ENCODE data around the gene ALG9.

The ALG9 gene, protein sequence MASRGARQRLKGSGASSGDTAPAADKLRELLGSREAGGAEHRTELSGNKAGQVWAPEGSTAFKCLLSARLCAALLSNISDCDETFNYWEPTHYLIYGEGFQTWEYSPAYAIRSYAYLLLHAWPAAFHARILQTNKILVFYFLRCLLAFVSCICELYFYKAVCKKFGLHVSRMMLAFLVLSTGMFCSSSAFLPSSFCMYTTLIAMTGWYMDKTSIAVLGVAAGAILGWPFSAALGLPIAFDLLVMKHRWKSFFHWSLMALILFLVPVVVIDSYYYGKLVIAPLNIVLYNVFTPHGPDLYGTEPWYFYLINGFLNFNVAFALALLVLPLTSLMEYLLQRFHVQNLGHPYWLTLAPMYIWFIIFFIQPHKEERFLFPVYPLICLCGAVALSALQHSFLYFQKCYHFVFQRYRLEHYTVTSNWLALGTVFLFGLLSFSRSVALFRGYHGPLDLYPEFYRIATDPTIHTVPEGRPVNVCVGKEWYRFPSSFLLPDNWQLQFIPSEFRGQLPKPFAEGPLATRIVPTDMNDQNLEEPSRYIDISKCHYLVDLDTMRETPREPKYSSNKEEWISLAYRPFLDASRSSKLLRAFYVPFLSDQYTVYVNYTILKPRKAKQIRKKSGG

DNA sequence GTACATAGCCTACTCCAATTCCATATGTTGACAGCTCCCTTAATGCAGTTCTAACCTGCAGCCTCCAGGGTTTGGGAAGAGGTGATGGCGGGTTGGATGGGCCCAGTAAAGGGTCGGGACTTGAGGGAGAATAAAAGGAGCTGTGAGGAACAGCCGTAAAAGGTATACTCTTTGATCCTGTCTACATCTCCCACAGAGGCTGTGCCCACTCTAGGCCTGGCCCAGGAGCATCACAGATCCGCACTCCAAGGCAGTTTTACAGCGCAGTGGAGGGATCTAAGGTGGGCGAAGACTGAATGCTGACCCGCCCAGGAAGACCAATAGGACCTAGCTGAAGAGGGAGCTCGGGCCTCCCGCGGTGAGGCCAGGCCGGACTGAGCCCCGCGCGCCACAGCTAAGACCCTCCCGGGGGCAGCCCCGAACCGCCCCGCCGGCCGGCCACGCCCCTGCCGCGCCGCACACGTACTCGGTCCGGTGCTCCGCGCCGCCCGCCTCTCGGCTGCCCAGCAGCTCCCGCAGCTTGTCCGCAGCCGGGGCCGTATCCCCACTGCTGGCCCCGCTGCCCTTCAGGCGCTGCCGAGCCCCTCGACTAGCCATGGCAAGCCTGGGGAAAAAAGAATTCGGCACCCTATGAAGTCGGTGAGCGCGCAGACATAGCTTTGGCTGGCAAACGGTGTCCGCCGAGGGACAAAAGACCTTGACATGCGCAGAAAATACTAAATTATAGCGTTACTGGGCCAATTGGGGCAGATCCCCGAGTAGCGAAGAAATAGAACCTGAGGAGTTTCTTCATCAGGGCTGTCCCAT, at the start of gene ALG9:
ALG9 (minus strand) TSS at position 696 of the 807 bp plus-strand sequence; CDS start at position 597, 99 bp downstream.
- peak in 57 of 58 donors; percentile 22 to 89 (median 70) for DNase-seq

DNA sequence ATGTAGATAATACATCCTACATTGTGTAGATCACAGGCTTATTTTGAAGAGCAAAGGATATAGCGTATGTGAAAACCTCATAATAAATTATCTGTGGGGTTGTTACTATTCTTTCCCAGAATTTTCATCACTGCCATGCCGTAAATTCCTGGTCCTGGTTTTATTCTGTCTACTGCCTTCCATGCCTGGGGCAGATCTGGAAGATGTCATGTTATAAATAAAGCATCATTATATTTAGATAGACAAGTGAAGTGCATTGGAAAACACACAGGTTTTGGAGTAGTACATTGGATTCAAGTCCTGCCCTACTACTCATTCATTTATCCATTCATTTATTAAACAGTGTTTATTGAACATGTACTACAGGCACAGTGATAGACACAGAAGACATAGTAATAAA, 49.5 kb upstream of the ALG9 start:
- DNase-seq, result no peak

DNA sequence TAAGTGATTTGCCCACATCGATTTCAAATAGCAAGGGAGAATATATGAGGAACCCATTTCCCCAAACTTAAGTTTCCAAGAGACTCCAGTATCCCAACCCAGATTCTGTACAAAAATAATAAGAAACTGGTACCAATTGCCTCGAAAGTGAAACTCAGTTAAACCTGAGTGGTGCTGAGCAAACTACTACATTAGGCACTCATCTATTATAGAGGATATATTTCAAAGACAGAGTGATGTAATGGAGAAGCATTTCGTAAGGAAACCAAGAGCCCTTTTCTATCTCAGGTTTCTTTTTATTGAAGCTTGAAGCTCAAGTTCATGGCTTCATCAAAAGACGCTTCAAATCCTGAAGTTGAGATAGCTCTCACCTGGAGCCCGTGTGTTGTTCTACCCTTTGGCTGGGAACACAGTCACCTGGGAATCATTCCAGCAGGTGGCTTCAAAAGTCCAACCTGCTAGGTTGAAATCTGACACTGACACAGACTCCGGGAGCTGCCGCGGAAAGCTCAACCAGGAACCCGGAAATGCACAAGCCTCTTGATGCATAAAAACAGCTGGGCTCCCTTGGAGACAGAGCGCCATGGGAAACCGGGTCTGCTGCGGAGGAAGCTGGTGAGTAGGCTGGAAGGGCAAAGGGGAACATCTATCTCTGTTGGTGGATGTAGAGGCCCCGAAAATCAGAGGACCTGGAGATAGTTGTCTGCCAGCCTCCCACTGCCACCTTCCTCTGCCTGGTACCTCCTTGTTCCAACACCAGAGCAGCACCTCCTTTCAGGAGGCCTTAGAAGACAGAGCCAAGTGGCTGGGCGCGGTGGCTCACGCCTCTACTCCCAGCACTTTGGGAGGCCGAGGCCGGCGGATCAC, 47.2 kb upstream of the ALG9 start, which contains the start of gene C11orf52:
C11orf52 (plus strand) TSS at position 524 of the 867 bp plus-strand sequence; CDS start at position 584, 60 bp downstream.
- no peak for DNase-seq

DNA sequence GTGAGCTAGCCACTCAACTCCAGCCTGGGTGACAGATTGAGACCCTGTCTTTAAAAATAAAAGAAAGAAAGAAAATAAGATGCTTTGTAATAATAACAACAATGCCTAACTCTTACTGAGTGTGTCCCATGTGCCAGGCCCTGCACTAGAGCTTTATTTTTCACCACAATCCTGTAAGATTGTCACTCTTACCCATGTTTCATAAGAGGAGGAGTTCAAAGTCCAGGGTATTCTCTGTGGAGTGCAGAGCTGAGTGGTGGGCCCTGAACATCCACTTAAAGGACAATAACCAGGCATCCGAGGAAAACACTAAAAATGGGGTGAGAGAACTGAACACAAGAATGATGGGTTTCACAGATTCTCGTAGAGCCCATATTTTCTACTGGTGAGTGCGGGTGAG, 46.4 kb upstream of the ALG9 start:
- no peak for DNase-seq

DNA sequence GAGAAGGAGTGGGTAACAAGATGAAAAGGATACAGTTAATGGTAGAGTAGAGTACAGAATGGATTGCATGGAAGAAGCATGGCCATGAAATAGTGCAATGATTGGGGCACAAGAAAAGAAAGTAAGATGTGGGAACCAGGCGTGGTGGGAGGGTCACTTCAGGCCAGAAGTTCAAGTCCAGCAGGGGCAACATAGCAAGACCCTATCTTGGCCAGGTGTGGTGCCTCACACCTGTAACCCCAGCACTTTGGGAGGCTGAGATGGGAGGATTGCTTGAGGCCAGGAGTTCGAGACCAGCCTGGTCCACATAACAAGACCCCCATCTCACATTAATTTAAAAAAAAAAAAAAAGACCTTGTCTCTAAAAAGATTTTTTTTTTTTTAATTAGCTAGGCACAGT, 45.9 kb upstream of the ALG9 start:
- DNase-seq, result no peak

DNA sequence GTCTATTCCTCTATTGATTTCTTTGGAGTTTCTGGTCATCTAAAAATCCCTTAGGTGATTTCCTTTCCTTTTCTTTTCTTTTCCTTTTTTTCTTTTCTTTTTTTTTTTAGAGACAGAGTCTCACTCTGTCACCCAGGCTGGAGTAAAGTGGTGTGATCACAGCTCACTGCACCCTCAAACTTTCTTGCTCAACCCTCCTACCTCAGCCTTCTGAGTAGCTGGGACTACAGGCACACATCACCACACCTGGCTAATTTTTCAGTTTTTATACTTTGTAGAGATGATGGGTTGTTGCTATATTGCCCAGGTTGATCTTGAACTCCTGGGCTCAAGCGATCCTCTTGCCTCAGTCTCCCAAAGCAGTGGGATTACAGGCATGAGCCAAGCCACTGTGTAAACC, 45.4 kb upstream of the ALG9 start:
- DNase-seq, result no peak

DNA sequence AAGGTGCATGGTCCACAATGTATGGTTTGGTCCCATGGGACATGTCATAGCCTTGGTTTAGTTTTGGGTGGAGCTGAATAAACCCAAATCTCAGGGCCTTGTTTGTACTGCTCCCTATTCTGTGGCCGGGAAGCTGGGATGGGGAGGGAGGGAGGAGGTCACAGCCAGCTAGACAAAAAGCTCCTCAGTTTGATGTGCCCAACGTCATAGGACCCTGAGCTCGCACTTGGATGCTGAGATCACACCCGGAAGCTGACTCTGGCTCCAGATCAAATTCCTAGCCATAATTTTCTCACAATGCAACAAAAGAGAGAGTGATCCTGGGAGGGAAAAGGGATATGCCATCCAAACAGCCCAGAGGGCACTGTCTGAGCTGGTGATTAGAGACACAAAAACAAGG, 42.6 kb upstream of the ALG9 start:
- peak in 45 of 58 donors; percentile 17 to 89 (median 62) for DNase-seq

DNA sequence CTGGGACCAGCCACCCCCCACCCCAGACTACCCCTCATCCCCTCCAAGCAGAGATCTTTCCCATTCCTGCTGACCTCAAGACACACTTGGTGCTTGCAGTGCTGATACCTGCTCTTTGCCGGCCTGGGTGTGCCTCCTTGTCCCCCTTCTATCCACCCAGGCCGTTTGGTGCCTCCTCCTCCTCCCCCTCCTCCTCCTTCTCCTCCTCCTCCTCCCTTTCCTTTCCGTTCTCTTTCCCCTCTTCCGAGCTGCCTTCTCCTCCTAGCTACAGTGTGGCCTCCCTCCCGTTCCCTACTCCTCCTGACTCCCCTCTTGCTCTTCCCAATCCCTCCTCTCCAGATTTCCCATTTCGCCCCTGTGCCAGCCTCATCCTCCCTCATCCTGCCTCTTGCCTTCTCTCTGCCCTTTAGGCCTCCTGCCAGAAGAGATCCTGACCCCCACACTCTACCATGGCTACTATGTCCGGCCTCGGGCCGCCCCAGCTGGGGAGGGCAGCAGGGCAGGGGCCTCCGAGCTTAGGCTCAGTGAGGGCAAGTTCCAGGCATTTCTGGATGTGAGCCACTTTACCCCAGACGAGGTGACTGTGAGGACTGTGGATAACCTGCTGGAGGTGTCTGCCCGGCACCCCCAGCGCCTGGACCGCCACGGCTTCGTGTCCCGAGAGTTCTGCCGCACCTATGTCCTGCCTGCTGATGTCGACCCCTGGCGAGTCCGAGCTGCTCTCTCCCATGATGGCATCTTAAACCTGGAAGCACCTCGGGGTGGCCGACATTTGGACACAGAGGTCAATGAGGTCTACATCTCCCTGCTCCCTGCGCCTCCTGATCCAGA, 41.9 kb upstream of the ALG9 start:
- peak in 11 of 58 donors; percentile 10 to 68 (median 48) for DNase-seq

DNA sequence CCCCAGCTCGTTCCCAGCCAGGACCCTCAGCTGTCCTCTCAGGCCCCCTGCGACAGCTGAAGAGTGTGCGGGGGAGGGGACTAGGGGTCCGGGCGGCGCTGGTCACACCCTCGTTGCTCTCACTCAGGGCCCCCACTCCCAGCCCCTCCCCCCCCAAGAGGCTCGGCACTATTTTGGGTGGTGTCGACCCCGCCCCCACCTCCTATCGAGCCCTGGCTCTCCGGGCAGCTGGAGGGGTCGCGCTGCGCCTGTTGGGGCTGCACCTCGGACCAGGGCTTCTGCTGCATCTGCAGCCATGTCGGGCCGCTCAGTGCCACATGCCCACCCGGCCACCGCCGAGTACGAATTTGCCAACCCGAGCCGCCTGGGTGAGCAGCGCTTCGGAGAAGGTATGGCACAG, 41.2 kb upstream of the ALG9 start, which contains the start of gene HSPB2:
HSPB2 (plus strand) TSS at position 200 of the 400 bp plus-strand sequence; CDS start at position 296, 96 bp downstream.
- DNase-seq, result peak in 11 of 58 donors; percentile 30 to 68 (median 56)

DNA sequence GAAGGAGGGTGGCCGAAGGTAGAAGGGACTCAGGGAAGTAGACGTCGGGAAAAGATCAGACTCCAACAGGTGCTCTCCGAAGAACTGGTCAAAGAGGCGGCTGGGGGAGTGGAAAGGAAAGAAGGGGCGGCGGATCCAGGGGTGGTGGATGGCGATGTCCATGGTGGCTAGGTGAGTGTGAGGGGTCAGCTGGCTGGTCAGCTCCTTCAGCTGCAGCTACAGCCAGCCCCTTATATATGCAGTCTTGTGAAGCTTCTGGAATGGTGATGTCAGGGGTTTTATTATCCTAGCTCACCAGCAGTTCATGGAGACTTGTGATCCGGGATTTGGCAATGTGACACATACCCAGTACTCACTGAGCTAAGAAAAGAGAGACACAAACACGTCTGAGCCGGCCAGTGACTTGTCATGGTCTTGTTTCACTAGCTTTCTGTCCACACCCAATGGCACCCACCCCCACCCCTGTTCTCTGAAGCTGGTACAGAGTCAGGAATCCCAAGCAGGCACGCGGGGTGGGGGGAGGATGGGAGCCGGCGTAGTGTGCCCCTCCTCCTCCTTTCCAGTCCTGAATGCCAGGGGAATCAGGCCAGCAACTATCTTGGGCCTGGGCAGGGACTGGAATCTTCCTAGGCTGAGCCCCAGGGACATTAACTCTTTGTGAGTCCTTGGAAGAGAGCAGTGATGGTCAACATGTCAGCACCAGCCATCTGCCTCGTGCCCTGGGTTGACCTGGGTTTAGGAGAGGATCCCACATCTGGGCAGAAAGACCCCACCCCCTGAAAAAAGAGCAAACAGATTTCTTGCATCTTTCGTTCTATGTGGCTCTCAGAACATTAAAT, 40.4 kb upstream of the ALG9 start, which contains the start of gene CRYAB:
CRYAB (minus strand) TSS at position 208 of the 839 bp plus-strand sequence; CDS start at position 162, 46 bp downstream.
- DNase-seq, result peak; percentile 31 to 99 (median 88)

DNA sequence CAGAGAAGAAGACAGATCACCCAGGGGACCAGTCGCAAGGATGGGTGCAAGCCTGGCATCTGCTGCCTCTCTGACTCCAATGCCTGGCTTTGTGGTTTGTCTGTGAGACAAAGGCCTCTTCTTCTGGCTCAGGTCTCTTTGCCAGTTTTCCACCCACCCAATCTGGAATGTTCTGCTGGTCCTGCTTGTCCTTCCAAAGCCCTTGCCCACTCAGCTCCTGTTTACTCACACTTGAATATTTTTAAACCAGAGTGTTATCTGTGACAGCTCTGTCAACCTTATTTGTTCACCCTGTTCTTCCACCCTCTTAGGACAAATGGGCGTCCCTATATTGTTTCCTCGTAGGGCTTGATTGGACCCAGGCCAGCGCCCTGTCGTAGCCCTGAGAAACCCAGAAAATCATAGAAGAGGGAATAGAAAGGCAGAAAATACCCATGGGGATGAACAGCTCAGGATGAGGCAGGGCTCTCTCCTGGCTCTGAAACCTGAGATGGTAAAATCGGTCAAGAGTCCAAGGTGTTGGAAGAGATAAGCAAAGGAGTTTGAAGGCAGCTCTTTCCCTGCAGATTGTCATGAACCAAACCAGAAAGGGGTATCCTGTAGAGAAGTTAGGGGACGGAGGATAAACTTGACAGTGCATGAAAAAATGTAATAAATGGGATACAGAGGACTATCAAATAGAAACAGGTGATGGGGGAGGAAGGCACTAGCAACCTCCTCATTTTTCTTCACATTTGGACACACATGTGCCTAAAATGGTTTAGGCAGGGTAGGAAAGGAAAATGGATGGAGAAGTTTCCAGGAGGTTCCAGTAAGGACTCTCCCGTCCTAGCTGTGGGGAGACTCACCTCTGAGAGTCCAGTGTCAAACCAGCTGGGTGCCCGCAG, 39.5 kb upstream of the ALG9 start:
- peak in 53 of 58 donors; percentile 22 to 93 (median 69) for DNase-seq

DNA sequence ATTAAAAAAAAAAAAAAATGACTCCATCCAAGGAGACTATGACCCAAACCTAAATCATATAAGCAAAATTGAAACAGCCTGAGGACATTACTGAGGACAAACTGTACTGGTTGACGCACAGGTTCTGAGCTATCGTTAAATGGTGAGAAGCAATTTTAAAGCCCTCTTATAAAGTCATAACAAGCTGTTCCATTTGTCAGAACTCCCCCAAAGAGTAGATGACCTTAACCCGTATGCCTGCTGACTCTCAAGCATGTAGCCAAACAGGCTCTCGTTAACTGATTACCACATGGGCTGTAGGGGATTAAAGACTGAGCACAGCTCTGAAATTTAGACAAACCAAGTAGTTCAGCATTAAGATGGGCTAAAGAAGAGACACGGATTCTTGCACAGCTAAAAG, 38.0 kb upstream of the ALG9 start:
- DNase-seq, result no peak

DNA sequence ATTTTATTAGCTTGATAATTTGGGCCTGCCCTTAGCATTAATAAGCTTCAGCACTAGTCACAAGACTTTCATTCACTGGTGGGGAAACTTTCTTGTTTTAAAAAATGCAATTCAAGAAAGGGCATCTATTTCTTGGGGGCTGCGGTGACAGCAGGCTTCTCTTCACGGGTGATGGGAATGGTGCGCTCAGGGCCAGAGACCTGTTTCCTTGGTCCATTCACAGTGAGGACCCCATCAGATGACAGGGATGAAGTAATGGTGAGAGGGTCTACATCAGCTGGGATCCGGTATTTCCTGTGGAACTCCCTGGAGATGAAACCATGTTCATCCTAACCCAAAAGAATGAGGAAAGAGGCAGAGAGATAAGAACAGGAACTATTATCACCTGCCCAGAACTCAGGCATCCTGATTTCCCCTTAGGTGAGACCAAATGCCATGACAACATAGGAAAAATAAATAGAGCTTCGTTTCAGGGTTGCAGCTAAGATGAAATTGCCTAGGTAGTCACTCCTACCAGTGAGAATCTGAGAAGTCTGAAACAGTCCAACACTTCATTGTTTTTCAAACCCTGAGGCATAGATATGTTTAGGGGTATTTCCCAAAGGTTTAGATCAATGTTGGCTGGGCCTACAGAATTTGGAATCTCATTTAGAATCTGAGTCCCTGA, 37.4 kb upstream of the ALG9 start:
- peak in 2 of 58 donors; percentile 34 for DNase-seq

DNA sequence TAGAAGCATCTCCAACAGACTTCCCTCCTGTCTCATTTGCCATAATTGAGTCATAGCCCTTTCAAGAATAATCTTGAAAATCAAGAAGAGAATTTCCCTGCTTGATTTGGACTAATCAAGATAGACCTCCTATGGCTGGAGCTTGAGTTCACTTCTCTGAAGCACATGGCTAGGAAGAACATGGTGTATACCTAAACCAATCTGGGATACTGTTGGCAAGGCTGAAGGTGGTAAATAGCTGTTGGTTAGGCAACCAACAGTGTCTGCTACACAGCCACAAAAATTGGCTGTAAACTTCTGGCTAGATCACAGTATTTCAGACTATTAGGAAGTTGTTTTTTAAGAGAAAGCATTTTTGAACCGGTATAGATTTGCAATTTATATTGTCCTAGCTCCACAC, 35.3 kb upstream of the ALG9 start:
- no peak for DNase-seq

DNA sequence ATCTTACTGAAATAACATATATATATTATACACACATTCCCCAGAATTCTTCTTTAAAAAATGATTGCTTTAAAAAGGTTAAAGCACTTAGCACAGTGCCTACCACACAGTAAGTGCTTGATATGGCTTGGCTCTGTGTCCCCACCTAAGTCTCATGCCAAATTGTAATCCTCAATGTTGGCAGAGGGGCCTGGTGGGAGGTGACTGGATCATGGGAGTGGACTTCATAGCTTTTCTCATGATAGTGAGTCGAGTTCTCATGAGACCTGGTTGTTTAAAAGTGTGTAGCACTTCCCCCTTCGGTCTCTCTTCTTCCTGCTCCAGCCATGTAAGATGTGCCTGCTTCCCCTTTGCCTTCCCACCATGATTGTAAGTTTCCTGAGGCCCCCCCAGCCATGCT, 34.0 kb upstream of the ALG9 start:
- no peak for DNase-seq

DNA sequence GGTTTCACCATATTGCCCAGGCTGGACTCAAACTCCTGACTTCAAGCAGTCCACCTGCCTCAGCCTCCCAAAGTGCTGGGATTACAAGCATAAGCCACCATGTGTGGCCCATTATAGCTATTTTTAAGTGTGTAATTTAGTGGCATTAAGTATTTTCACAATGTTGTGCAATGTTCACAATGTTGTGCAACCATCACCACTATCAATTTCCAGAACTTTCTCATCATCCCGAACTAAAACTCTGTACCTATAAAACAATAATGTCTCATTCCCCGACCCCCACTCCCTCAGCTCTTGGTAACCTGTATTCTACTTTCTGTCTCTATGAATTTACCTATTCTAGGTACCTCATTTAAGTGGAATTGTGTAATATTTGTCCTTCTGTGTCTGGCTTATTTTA, 15.5 kb upstream of the ALG9 start:
- DNase-seq, result no peak

DNA sequence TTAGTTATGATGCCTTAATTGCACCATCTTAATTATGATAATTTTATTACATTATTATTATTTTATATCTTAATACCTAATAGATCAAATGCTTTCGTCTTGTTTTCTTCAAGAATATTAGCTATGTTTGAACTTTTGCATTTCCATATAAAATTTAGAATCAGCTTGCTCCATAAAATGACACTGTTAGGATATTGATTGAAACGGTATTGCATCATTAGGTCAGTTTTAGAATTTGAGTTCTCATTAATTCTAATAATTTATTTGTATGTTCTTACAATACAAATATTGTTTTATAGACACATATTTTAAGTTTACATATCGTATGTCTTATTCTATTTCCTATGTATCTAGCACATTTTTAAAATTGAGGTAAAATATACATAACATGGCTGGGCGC, 14.7 kb upstream of the ALG9 start:
- DNase-seq, result no peak
